GM18858 (cell line): ENCODE measurements around the gene CTU2.
"Not testable (repeated sequence)": the region's sequence is repeated elsewhere in the genome, so short reads cannot be mapped to it uniquely, and the experiment has no call there.

ENCODE experiments used
- ATAC-seq: cut with Tn5 transposase; IDR thresholded peaks from one replicate; pipeline ENCODE4 v1.9.1; 2021; ENCODE audit not compliant: unreplicated experiment

The CTU2 gene

GRCh38 chr16:88706229-88706964, at the start of gene CTU2, which contains the start of gene RNF166:
Gene CTU2 (plus strand): TSS chr16:88706503. CDS start chr16:88706531, 28 bp downstream.
Gene RNF166 (minus strand): TSS chr16:88706408. CDS start chr16:88706325, 83 bp downstream.
- ATAC-seq, result peak; percentile 47

DNA sequence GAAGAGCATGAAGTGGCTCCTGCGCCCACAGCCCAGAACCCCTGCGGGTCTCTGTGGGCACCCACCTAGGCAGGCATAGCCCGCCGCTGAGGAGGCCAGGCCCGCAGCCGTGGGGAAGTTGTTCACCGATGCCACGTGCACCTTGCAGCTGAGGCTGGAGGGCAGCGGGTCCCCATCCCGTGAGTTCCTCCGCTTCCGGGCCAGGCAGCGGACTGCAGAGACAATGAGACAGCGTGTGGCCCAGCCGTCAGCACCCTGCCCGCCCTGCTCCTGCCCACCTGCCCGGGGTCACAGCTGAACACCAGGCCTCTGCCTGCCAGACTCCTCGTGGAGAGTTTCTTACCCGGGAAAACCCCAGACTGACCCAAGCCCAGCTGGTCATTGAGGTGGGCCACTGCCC, 48.9 kb upstream of the CTU2 start:
- ATAC-seq, result no peak

GRCh38 chr16:88658714-88659113, 47.6 kb upstream of the CTU2 start:
- no peak for ATAC-seq

GRCh38 chr16:88659160-88659559, 47.1 kb upstream of the CTU2 start:
- ATAC-seq, result no peak

- no peak for ATAC-seq
These were observed 44.8 kb upstream of the CTU2 start for GRCh38 chr16:88661468-88661867.

- peak; percentile 6 for ATAC-seq
These were observed 44.0 kb upstream of the CTU2 start for GRCh38 chr16:88662222-88662842.

DNA sequence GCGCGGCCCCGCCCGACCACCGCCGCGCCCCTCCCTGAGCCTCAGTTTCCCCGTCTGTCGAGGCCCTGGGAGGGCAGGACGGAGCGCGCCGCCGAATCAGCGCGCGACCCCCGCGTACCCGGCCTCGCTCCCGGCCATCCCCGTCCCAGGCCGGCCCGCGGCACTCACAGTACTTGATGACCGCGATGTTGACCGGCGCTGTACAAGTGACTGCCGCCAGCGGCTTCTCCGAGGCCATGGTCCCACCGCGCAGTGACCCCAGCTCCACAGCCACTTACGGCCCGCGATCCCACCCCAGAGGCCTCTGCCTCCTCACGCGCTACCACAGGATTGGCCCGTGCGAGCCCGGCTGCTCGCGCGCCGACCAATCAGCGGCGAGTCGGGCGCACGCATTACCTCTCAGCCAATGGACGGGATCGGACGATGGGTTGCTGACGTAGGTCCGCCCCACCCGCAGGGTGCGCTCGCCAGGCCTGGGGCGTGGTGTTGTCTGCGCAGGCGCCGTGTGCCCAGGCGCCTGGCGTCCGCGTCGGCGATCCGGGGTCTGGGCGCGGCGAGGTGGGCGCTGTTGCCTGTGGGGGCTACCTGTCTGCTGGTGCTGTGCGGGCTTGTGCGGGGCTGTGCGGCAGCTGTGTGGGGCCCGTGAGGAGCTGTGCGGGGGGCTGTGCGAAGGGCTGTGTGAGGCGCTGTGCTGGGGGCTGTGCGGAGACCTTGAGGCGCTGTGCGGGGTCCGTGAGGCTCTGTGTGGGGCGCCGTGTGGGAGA, 43.3 kb upstream of the CTU2 start, which contains the start of gene MVD:
TSS of gene MVD (minus strand) at position 249 of the 764 bp plus-strand sequence. CDS start at position 238, 11 bp downstream.
- peak; percentile 85 for ATAC-seq

DNA sequence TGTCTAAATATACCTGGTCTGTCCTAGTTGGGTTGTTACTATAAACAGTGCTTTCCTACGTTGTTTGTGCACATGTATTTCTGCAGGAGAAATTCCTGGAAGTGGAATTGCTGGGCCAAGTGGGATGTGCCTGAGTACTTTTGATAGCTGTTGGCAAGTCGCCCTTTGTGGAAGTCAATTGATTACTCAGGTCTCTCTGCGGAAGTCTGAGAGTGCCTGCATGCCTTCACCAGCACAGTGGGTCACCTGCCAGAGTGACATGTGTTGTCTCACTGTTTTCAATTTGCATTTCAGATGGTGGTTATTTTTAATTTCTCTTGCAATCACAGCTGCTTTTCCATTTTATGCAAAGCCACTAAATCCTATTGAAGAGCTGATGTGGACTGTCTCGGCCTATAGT, 41.2 kb upstream of the CTU2 start:
- ATAC-seq, result no peak

DNA sequence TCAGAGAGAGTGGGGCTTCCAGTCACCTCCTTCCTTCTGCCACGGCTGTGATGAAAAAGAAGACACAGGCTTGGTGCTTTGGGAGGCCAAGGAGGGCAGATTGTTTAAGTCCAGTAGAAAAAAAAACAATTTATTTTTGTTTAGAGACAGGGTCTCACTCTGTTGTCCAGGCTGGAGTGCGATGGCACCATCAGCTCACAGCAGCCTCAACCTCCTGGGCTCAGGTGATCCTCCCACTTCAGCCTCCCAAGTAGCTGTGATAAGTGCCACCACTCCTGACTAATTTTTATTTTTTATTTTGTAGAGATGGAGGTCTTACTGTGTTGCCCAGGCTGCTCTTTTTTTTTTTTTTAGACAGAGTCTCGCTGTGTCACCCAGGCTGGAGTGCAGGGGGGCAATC, 40.7 kb upstream of the CTU2 start:
- ATAC-seq, result no peak

GRCh38 chr16:88667461-88667860, 38.8 kb upstream of the CTU2 start:
- ATAC-seq, result no peak

- ATAC-seq, result not testable (repeated sequence)
These were observed 36.8 kb upstream of the CTU2 start for GRCh38 chr16:88669493-88669892.

DNA sequence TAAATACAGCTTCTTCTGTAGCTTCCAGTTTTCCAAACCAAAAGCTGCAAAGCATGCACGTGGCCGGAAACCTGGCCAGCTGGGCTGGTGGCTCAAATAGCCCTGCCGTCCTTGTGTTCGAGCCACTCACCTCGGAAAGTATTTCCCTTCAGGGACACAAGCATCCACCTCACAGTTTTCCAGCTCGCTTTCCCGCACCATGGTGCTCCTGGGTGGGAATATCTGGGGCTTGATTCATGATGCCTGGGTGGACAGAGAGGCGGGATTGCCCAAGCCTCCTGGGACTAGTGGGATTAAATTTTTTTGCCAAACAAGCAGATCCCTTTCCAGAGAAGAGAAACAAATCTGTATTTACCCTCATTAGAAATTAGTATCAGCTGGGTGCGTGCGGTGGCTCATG, 36.3 kb upstream of the CTU2 start:
- no peak for ATAC-seq

DNA sequence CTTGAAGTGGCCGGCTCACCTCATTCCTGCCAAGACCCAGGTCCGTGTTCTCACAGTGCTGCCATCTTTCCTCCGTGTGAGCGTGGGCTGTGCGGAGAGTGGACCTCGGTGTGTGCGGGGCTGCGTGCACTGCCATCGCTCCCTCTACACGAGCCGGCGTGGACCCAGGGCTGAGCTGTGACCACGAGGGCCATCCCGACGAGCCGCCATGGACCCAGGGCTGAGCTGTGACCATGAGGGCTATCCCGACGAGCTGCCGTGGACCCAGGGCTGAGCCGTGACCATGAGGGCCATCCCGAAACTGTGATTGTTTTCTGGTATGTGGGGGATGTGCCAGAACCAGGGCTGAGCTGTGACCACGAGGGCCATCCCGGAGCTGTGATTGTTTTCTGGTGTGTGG, 34.5 kb upstream of the CTU2 start:
- no peak for ATAC-seq

GRCh38 chr16:88672776-88673175, 33.5 kb upstream of the CTU2 start:
- ATAC-seq, result no peak

GRCh38 chr16:88673716-88674379, 32.5 kb upstream of the CTU2 start:
- ATAC-seq, result no peak

- no peak for ATAC-seq
These were observed 29.6 kb upstream of the CTU2 start for GRCh38 chr16:88676502-88677242.

DNA sequence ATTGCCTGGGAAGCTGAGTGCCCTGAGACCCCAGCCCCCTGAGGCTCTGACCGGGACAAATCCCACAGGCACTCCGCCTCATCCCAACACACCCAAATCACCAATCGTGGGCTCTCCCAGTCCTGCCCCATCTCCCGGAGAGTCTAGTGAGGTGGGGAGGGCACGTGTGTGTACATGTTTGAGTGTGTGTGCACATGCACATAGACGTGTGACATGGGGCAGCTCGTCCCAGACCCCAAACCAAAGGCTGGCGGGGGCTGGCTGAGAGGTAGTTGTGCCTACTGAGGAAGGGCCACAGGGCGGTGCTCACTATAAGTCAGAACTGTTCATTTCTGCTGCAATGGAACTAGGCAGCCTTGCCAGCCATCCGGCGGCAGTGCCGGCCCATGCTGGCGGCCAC, 28.6 kb upstream of the CTU2 start:
- ATAC-seq, result no peak

DNA sequence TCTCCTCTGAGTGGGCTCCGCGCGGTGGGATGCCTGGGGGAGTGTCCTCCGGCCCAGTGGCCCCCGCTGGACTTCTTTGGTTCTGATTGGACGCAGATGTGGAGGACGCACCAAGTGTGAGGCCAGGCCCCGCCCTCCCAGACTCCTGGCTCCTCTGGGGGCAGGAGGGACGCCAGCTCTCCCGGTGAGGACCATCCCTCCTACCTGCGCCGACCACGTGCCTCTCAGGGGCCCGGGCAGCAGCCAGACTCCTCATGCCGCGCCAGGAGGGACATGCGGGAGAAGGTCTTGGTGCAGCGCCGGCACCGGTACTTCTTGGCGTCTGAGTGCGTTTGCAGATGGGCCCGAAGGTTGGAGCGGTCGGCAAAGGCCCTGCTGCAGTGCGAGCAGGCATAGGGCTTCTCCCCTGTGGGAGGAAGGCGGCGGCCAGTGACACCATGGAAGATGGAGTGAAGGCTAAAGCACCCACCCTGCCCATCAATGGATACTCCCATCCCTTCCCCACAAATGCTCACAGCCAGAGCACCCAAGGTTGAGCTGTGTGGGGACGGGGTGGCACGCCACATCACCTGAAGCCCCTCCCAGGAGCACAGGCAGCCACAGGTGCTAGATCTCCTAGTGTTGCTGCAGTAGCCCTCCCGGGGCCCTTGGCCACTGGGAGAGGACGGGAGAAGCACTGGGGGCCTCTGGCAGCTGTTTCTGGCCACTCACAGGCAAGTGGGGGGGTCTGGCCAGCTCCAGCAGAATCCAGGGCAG, 27.9 kb upstream of the CTU2 start:
- ATAC-seq, result no peak

DNA sequence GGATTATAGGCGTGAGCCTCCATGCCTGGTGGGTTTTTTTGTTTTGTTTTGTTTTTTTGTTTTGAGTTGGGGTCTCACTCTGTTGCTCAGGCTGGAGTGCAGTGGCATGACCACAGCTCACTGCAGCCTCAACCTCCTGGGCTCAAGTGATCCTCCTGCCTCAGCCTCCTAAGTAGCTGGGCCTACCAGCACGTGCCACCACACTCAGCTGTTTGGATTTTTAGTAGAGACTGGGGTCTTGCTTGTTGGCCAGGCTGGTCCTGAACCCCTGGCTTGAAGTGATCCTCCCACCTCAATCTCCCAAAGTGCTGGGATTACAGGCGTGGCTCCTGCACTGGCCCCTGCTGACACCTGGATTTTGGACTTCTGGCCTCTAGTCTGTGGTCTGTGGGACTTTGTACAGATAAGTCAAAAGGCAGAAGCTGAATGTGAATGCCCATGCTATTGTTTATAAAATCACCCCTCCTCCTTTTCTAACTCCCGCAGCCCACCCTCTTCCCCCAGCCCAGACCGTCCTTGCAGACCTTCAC, 25.7 kb upstream of the CTU2 start:
- no peak for ATAC-seq
